Stimulated activated naive CD8-positive, alpha-beta T cell treated with anti-CD3 and anti-CD28 coated beads, Interleukin-15, Interleukin-2, amounts not matched to agents 100 U/mL and 50 U/mL, for 24 hours (primary cell): ENCODE results near the gene JPH4.
A peak's percentile ranks its signal among the peaks of the same experiment; 100 is the strongest.

Experiments used
- ATAC-seq: fragments of 150-1000 bp; cut with Tn5 transposase; one replicate; pipeline ENCODE4 v1.10.0; 2021
- DNase-seq: peaks from one replicate; pipeline ENCODE4 v3.0.0; 2021

JPH4 gene

DNA sequence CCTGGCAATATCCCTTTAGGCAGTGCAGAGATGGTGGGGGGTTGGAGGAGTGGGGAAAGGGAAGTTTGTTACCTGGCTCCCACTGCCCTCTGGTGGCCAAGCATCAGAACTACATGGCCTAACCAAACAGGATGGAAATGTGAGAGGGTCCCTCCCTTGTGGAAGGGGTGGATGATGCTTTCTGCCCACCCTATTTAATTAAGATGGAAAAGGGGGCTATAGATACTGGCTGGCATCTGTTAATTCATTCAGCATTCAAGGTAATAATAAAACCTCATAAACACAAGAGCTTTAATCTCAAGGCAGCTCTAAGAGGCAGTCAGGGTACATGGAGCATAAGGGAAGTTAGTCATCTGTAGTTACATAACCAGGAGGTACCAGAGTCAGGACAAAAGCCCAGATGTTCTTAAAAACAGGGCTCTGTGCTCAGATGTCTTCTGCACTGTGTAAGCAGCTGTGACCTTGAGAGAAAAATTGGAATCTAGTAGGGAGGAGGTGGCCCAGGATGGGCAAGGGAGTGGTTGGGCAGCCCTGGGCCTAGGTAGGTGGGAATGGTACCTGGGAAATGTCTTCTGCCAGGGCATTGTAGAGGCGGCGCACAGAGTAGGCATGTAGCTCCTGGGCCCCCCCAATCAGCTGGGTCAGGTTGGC, 15.6 kb downstream of the JPH4 start:
- peak; percentile 64 for DNase-seq

GRCh38 chr14:23561873-23562821, 16.4 kb downstream of the JPH4 start:
- ATAC-seq (no peak), DNase-seq (no peak)

More for the DNA sequence above, 15.6 kb downstream of the JPH4 start:
- ATAC-seq = no peak

DNA sequence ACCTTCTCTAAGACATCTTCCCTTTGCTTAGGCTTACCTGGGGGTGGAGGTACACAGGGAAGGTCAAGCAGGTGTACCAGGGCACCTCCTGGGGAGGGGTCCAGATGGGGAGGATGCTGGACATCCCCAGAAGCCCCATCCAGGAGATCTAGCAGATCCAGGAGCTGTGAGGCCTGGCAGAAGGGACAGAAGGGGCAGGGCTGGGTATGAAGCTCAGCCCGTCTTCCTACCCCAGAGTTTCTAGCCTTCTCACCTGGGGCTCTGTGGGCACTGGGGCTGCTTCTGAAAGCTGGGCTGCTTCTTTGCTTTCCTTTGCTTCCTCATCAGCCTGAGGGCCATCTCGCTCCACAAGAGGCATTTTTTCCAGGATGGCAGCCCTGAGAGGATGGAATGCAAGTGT, 17.3 kb downstream of the JPH4 start:
- no peak for ATAC-seq
- DNase-seq = no peak

DNA sequence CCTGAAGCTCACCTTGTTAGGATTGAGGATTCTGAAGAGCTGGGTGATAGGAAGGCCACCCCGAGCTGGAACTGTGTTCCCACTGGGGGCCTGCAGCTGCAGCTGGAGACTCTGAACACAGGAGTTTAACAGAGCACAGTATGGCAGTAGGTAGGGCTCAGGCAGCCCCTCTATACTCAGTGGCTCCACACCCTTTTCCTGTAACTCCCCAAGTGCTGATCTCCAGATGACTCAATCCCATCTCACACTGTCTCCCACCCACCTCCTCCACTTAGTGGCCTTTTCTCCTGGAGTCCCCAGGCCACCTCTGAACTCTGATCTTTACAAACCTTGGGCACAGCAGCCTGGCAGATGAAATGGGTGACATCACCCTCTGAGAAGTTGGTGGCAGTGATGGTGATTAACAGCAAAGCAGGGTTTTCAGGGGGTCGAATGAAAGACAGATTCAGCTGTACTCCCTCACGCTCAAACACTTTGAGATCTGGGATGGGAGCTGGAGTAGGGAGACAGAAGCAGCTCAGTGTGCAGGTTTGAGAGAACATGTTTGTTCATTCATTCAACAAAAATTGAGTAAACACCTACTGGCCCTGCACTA, 18.6 kb downstream of the JPH4 start:
- no peak for DNase-seq
- peak; percentile 26 for ATAC-seq

DNA sequence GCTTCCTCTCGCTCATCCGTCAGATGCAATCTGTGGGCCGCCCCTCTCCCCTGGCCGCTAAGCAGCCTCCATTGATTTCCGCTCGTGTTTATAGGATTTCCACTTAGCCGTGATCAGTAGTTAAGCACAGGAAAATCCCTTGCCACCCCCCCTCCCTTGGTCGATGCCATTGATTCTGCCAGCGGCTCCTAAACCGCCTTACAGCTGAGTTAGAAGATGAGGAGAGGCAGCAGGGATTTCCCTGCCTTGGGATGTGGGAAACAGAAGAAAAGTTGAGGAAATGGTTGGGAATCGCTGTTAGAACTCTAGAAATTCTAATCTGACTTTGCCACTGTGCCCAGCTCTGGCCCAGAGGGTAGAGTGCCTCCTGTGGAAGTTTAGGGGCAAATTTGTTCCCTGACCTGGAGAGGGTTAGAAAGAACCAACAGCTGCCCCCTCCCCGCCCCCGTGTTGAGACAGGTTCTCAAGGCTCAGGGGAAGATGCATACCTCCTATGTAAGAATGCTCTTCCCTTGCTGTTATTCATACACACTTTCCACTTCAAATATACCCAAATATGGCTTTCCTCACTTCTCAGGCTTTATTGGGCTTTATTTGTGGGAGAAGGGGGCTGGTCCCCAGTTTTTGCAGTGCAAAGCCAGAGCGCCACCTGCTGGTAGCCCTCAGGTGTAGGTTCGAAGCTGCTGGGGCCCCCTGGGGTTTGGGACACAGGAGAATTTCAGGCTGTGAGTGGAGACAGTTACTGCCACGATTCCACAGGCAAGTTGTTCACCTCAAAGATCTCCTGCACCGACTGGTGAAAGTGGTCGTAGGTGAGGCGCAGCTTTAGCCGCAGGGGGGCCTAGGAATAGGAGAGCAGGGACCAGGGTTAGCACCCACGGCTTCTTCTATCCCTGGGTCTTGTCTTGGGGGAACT, 19.3 kb downstream of the JPH4 start:
- no peak for ATAC-seq
- peak; percentile 82 for DNase-seq

DNA sequence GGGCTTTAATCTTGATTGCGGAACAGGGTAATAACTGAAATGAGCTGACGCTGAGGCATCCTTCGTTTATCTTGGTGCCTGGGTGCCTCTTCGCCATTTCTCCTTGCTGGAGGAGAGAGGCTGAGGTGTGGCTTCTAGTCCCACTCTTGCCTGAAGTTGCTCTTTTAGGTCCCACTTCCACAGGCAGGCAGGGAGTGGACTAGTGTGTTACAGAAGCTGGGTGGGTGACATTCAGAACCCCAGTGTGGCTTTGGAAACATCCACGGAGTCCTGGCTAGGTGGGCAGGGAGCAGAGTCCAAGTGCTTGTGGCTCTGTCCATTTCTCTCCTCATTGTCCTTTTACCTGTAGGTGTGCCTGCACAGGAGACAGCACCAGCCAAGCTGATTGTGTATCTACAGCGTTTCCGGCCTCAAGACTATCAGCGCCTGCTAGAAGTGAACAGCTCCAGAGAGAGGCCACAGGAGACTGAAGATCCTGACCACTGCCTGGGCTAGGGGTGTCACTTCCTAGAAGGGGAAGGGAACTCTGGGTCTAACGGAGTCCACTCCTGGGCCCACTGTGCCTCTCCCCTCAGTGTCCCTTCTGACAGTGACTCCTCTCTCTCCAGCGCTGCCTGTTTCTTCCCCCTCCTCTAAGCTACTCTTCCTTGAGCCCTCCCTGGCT, 20.1 kb downstream of the JPH4 start:
- DNase-seq (no peak), ATAC-seq (no peak)

DNA sequence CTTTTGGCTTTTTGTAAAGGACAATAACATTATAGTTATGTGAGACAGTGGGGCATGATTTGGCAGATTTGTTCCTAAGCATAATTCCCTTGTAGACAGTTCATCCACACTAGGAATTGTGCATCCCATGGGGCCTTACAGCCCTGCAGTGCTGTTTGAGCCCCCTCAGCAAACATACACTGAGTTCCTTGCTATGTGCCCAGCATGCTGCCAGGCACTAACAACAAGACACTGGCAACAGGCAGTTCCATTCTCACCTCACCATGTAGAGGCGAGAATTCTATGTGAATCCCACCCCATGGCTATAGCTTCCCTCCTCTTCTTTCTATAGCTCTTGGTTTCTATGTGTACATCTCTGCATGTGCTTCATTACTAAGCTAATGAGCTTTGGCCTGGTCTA, 20.6 kb downstream of the JPH4 start:
- DNase-seq = no peak
- no peak for ATAC-seq

DNA sequence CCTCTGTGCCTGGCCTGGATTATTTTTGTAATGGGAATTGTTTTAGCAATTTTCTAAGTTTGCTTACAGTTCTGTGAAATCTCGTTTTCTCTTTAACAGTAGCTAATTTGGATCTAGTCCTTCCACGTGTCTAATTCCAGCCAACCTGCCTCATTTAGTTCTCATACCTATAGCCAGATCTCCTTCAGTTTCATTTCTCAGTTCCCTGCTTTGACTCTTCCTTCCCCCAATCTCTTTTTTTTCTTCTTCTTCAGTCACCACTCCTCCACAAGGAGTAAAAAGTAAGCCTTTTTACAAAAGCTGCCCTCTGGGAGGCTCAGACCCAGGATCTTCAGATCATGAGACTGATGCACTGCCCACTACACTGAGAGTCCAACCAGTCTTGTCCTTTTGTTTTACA, 21.1 kb downstream of the JPH4 start:
- no peak for ATAC-seq

GRCh38 chr14:23556700-23557440, 21.7 kb downstream of the JPH4 start:
- ATAC-seq (no peak), DNase-seq (no peak)

More for the DNA sequence above, 21.1 kb downstream of the JPH4 start:
- no peak for DNase-seq

DNA sequence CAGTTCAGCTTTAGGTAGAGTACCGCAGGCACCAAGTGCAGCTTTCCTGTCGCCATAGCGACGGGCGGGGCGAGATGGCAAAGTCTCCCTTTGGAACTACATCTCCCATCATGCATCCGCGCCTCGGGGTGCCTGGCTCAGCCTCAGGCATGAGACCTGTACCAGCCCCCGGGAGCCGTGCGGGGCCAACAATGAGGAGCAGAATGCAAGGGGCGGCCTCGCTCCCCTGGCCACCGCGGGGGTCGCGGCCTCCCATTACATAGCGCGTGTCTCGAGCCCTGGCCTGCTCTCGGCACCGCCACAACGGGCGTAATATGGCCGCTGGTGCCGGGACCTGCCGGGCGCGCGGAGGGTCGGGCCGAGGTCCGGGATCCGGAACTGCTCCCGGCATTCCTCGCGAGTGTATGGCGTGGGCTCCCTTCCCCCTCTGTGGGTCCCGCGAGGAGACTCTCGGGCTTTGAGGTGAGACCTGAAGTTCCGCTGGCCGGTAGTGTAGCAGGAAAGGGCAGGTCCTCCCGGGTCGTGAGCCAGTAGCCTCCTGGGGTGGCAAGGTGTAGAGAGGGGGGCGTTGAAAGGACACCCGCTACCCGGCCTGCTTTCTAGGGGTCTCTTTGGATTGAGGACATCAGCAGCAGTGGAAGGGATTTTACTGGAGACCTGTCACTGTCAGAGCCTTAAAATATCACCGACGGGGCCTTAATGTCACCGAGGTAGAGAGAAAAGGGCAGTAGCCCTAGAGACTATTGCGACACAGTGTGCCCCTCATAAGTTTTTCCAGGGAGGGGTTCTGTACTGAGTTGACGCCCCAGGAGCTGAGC, 22.5 kb downstream of the JPH4 start, which contains the start of gene THTPA:
Gene THTPA, plus strand, starts transcription at position 390 of the 818 bp plus-strand sequence. CDS start 487 bp downstream, outside the sequence.
- ATAC-seq = peak; percentile 83

DNA sequence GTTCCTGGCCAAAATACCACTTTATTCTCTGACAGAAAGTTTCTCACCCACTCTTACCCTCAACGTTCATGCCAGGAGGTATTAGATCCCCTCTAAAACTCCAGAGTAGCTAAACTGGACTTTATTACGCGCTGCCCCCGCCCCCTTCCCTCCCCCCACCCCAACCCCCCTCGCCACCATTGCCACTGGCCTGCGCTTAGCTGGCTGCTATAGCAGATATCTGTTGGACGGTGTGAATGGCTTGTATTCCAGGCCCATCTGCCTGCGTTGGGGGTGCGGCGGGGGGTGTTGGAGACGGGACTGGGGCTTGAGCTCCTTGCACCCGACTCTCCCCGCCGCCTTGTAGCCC, 23.1 kb downstream of the JPH4 start:
- no peak for ATAC-seq
- no peak for DNase-seq

More for the DNA sequence above, 22.5 kb downstream of the JPH4 start, which contains the start of gene THTPA:
- DNase-seq = peak; percentile 93

- peak; percentile 88 for DNase-seq
- peak; percentile 78 for ATAC-seq
Observed at GRCh38 chr14:23551266-23552028, 27.1 kb downstream of the JPH4 start, which contains the start of gene ZFHX2. ZFHX2 (minus strand) TSS chr14:23551765; CDS start chr14:23535325, 16,440 bp downstream.

DNA sequence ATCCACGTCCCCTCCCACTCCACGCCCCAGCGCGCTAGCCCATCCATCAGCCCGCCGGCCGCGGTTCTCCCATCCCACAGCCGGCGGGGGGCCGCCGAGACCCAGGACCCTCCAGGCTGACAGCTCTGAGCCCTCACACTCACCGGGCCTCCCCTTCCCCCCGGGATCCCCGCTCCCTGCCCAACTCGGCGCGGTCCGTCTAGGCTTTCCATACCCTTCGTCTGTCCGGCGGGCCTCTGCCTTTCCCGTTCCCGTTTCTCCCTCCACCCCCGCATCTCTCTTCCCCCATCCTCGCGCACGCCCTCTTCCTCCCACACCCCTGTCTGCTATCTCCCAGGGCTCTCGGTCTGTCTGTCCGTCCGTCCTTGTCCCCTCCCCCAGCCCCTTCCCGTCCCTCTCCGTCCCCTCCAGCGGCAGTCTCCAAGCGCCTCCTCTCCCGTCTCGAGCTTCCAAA, 27.8 kb downstream of the JPH4 start:
- ATAC-seq (no peak), DNase-seq (no peak)

DNA sequence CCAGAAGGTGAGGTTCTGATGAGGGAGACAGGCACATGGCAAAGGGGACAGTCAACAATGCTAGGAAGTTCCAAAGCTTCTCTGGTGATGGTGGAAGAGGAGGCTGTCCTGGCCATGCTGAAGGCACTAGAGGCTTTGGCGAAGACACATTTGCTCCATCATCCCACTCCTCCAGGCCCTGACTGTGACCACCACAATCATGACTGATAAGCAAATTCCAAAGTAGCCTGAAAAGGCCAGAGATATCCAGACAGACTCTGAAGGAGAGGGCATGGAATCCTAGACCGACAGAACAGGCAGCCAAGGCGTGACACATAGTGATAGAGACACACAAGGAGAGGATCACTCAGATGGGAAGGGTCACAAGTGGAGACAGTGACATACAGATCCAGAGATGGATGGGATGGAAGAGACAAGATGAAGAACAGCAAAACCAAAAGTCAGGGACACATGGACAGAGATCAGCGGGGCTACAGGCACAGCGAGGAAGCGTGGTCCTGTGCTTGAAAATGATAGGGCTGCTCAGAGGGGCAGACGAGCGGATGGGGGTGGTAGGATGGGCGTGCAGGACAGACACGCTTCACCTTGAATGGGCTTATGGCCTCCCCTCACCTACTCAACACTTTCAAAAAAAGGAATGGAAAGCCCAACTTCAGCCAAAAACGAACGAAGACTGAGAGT, 28.3 kb downstream of the JPH4 start:
- ATAC-seq (no peak), DNase-seq (no peak)

- DNase-seq (no peak), ATAC-seq (no peak)
Observed at GRCh38 chr14:23548351-23549318, 30.0 kb downstream of the JPH4 start.

GRCh38 chr14:23547924-23548323, 30.7 kb downstream of the JPH4 start:
- no peak for ATAC-seq
- no peak for DNase-seq
